A204.1 (cell line): ENCODE results near the gene NCCRP1.

ENCODE experiments used
- FAIRE-seq: peaks from 2 replicates; lab custom pipeline; 2012; peaks lifted over from hg19 to GRCh38; lab: Jason Lieb, UNC

Gene NCCRP1

GRCh38 chr19:39181500-39182173, 15.1 kb upstream of the NCCRP1 start:
- FAIRE-seq = no peak

DNA sequence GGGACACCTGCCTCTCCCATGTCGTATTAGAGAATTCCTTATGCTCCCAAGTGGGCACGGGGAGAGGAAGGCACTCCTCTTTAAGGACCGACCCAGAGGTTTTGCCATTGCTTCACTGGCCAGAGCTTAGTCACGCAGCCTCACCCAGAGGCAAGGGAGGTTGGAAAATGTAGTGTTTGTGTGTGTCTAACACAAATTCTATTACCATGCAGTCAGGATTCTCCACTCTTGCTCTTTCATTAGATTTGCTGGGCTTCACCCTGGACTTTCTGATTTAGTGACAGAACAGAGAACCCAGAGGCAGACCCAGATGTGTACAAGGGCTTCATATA, 14.6 kb upstream of the NCCRP1 start:
- FAIRE-seq = no peak

- no peak for FAIRE-seq
Measured at GRCh38 chr19:39183104-39183503, 13.7 kb upstream of the NCCRP1 start.

DNA sequence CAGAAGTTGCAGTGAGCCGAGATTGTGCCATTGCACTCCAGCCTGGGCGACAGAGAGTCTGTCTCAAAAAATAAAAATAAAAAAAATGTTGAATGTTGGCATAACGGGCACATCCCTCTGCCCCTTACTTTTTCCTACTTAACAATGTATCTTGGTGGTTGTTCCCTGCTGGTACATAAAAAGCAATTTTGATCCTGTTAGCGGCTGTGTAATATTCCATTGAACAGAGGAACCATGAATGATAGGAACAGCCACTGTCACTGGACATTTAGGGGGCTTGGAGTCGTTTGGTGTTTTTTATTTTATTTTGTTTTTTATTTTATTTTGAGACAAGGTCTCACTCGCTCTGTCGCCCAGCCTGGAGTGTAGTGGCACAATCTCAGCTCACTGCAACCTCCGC, 10.4 kb upstream of the NCCRP1 start:
- FAIRE-seq = no peak

GRCh38 chr19:39187552-39187943, 9.2 kb upstream of the NCCRP1 start:
- no peak for FAIRE-seq

GRCh38 chr19:39188960-39189359, 7.8 kb upstream of the NCCRP1 start:
- FAIRE-seq = no peak

DNA sequence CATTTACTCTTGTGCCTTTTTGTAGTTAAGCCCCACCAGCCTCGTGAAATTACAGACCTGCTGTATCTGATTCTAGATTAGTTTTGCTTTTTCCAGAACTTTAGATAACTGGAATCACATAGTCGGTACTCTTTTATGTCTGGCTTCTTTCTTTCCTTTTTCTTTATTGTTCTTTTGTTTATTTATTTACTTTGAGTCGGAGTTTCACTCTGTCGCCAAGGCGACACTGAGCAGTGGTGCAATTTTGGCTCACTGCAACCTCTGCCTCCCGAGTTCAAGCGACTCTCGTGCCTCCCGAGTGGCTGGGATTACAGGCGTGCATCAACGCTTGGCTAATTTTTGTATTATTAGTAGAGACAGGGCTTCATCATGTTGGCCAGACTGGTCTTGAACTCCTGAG, 6.0 kb upstream of the NCCRP1 start:
- no peak for FAIRE-seq

GRCh38 chr19:39192846-39193245, 3.9 kb upstream of the NCCRP1 start:
- no peak for FAIRE-seq

DNA sequence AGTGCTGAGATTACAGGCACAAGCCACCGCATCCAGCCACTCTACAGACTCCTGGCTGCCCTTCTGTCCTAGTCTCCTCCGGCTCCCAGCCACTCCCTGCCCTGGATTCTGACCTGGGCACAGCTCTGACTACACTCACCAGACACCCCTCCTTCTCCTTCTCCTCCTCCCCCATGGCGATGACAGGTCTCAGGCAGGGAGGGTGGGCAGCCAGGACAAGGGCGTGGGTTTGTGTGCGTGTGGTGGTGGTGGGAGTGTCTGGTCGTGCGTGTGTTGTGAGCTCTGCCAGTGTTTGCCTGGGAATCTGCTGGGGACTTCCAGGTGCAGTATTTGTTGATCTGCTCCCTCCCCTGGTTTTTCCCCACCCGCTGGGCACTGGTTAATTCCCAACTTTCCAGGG, 3.0 kb upstream of the NCCRP1 start:
- FAIRE-seq = no peak

DNA sequence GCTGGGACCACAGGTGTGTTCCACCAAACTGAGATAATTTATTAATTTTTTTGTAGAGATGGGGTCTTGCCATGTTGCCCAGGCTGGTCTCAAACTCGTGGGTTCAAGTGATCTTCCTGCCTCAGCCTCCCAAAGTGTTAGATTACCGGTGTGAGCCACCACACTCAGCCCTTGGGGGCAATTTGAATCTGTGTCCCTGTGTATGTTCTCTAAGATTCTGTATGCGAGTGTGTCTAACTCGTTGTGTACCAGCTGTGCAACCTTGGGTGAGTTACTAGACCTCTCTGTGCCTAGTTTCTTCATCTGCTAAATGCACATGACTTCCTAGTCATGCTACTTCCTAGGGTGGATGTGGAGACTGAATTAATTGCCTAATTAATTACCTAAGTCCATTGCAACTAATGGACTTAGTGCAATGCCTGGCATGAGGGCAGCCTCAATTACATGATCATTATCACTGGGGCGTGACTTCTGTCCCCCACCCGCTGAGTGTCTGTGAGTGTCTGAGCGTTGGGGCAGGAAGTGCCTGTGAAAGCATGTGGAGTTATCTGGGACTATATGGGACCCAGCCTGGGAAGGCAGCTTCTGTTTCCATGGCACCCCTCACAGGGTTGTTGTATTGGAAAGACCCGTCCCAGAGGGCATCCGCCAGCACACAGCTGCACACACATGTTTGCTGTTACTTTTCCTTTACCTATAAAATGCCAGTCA, 1.8 kb upstream of the NCCRP1 start:
- no peak for FAIRE-seq

DNA sequence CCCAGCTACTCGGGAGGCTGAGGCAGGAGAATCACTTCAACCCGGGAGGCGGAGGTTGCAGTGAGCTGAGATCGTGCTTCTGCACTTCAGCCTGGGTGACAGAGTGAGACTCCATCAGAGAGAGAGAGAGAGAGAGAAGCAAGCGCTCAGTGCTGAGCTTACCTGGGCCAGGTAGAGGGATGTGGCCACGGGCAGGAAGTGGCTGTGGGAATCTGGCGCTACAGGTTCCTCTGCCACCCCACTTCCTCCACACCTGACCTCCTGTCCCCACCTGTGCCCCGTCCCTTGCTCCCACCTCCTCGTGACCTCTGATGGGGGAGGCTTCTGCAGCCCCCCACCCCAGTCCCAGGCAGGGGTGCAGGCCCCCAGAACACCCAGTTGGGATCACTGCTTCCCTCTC, 1.0 kb upstream of the NCCRP1 start:
- FAIRE-seq = no peak

DNA sequence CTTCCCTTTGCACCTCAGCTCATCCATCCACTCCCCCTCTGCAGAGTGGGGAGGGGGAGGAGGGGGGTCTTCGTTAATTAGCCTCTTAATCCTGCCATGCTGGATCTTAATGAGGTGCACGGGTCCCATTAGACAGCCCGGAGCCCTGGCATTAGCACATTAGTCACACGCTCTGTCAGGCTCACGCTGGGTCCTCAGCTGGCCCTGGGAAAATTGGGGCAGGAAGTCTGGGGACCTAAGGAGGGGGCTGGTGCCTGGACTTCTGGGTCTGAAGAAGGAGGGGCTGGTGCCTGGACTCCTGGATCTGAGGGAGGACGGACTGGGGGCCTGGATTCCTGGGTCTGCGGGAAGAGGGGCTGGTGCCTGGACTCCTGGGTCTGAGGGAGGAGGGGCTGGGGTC, 444 bp upstream of the NCCRP1 start:
- FAIRE-seq = no peak

DNA sequence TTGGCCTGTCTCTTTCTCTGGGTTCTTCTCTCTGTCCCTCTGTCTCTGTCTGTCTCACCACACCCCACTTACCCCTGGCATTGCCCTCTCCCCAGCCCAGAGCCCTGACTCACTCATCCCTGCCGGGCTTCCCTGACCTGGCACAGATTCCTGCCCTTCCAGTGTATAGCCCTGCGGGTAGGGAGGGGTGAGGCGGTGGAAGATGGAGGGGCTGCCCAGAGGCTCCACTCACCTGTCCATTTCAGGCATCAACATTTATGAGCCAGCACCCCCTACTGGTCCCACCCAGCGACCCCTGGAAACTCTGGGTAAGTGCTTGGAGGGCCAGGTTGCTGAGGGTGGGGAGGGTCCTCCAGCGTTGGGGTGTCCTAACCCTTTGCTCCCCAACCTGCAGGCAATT, 1.0 kb downstream of the NCCRP1 start:
- FAIRE-seq = no peak

DNA sequence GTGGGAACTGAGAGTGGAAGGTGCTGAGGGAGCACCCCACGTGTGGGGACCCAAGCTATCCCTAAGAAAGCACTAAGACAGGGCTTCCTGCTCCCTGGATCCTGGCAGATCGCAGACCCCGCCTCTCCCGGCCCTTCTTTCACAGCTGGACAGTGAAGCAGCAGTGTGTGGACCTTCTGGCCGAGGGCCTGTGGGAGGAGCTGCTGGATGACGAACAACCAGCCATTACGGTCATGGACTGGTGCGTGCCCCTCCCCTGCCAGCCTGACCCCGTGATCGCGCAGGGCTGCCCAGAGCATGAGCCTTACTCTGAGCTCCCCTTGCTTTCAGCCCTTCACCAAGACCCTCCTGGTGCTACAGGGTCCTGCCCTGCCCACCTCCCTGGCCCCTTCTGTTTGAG, 2.3 kb downstream of the NCCRP1 start:
- no peak for FAIRE-seq

- no peak for FAIRE-seq
Measured at GRCh38 chr19:39200066-39200802, 3.5 kb downstream of the NCCRP1 start.

DNA sequence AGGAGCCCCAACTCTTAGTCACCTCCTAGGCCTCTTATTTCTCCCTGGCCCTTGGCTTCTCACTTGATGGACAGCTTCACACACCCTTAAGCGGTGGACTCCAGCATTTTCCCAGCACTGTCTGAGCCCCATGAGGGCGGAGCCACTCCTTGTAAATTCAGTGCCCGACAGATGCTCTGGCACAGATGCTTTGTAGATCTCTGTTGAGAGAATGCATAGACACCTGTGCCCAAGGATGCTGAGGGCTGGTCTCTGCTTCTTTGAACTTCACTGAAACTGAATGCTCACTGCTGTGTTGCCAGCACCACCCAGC, 4.0 kb downstream of the NCCRP1 start:
- FAIRE-seq = no peak

DNA sequence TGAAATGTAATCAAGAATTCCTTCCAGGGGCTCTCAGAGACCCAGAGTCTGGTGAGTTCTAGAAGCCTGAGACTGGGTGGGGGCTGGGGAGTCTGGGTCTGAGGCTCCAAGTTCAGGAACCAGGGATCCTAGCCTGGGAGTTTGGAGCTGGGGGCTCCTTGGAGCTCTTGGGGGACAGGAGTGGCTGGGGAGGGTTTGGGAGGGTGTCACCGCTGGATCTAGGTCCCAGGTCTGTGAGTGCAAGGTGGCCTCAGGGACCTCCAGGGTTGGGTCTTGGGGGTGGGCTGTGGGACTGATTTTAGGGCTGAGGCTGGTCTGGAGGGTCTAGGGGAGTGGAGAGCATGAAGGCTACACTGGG, 6.2 kb downstream of the NCCRP1 start:
- no peak for FAIRE-seq

DNA sequence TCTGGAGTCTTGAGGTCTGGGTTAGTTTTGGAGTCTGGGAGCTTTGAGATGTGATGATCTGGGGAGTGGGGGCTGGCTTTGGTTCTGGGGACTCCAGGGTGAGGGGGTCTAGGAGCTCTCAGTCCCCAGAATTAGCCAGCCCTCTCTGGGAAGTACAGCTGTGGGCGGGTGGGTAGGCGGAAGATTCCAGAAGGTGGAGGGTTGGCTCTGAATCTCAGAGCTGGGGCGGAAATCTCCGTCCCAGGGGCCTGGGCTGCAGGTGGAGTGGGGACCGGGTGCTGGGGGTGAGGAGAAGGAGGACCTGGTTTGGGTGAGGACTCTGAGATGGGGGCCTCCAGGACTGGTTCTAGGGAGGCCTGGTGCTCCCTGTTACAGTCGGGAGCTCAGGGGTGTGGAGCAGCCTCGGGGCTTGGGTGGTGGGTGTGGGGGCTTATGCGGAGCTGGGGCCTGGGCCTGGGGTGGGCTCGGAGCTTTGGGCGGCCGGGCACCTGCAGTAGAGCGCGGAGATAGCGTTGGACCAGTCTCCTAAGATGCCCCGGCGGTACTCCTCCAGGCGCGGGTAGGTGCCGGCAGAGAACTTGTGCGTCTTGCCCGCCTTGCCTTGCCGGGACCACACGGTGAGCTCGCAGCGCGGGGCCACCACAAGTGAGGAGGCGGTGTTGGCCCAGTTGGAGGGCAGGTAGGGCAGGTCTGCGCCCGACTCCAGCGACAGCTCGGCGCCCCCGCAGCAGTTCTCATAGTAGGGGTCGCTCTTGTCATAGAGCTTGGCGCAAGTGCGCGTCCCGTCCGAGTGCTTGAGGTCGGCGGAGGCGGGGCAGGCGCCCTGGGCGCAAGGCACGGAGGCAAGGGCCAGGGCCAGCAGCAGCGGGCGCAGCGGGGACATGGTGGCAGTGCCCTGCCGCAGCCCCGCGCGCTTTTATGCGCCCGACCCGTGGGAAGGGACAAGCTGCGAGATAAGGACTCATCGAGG, 6.9 kb downstream of the NCCRP1 start, which contains the start of gene SYCN:
Gene SYCN, minus strand, starts transcription at position 892 of the 970 bp plus-strand sequence. Its CDS starts 9 bp downstream, at position 883.
- no peak for FAIRE-seq

DNA sequence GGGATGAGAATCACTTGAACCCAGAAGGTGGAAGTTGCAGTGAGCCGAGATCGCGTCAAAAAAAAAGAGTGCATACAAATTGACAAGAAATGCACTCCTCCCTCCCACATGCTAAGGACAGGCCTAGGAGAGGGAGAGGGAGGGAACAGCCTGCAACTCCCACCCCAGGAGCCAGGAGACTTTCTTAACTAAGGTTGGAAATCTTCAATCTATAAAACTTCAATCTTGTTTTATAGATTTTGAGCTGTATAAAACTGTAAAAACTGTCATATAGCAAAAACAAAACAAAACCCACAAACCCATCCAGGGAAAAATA, 8.6 kb downstream of the NCCRP1 start:
- FAIRE-seq = no peak

DNA sequence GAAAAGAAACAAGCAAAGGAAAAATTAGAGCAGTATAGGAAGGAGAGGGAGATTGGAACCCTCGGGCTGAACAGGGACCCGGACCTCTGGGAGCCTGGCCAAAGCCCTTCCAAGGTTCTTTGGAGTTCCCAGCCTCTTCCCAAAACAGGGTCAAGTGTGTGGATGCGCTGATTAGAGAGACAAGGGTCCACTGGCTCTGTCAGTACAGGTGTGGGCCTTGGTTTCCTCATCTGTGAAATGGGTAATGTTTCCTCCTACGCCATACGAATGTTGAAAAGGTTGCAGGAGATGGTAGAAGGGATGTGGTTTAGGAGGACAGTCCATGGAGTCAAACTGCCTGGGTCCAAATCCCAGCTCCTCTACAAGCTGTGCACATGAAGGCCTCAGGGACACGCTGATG, 9.4 kb downstream of the NCCRP1 start:
- no peak for FAIRE-seq

DNA sequence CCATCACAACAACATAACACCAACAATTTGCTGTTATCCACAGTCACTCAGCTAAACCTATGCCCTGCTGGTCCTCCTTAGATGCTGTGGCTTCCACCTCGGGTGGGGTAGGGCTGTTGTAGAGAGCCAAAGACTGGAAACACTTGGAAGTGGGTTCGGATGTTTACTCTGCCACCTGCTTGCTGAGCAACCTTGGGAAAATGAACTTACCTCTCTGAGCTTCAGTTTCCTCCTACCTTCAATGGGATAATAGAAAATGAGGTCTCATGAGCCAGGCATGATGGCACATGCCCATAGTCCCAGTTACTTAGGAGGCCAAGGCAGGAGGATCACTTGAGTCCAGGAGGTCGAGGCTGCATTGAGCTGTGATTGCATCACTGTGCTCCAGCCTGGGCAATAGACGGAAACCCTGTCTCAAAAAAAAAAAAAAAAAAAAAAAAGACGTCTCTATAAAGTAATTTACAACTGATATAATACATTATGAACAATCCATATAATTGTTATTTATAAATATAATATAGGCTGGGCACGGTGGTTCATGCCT, 10.6 kb downstream of the NCCRP1 start:
- no peak for FAIRE-seq

DNA sequence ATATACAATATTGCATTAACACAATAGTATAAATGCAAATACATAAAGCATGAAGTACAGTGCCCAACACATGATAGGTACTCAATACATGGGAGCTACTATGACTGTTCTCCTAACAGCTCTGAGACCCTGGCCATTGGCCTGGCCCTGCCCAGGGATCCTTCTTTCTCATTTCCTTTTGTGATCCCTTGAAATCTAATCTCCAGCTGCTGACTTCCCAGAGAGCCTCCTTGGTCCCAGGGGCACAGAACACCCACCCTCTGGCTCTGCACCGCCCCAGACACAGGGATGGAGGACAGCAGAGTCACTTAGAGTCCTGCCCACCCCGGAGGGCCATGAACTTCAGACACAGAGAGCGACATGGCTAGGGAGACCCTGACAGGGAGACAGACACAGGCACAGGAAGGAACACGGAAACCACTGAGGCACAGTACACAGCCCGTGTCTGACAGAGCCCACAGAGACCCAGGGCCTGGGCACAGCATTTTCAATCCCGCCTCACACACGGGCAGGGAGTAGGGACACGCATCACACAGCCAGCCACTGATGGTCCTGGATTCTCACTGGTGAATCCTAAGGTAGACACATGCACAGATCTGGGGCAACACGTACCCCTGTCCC, 11.5 kb downstream of the NCCRP1 start:
- no peak for FAIRE-seq
